ENCODE results near the gene RXRA. TPM values are rescaled to one million over a fixed set of nuclear protein-coding genes. Genes with fewer than 3 reads are reported as not detected.

The RXRA gene
- total and polyA plus RNA-seq, 4 experiments from 2014 or later, result 1.0 to 11.9 (median 6.4) TPM

DNA sequence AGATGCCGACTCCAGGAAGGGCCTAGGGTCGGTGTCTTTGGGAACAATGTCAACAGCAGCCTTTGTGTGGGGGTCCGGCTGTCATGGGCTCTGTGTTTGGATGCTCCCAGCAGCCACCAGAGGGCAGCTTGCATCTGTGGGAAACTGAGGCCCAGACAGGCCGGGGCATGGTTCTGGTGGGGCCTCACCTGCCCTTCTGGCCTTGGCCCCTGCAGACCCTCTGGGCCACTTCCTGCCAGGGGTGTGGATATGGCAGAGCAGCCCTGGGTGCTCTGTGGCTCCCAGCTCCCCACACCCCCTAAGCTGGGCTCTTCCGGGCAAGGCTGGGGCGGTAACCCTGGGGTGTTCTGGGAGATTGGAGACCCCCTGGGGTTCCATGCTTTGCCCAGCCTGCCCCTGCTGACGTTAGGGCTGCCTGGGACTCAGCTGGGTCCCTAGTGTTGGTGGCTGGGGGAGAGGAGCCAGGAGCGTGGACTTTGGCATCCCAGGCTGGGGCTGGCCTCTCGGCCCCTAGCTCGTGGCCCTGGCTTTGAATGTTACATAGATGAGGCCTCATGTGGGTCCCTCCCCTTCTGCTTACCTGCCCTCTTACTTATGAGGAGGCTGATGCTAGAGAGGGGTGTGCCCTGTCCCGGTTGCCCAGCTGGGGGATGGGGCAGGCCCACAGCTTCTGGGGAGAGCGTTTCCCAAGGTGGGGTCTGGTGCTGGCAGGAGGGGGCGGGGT is 38.3 kb downstream of the RXRA start:
- no peaks in the 10 kb centered on the region for H3K9me3 Mint-ChIP-seq
- peaks cover 4 to 10% (median 8%) of the 10 kb centered on the region in 4 donors for H3K4me1 Mint-ChIP-seq
- no peak for DNase-seq
- no peaks in the 10 kb centered on the region for H3K9me3 ChIP-seq (ENCODE audit: control insufficient read depth in 1 of 2, low read length in 2 of 2)
- H3K36me3 ChIP-seq (ENCODE audit: insufficient read depth, low read length), result no peaks in the 10 kb centered on the region
- no peak overlapping the region for H3K4me3 ChIP-seq (ENCODE audit: low read length in 2 of 2)
- H3K4me1 ChIP-seq (ENCODE audit: insufficient read depth, low read length), result no peaks in the 10 kb centered on the region
- intact Hi-C loops (cut with micrococcal nuclease), result loop anchor here (1.0 kb wide), 1 partner anchor 79 kb away; no protein-coding TSS in a partner anchor
- H3K27ac ChIP-seq (ENCODE audit: low read depth, low read length), result no peak overlapping the region
- H3K36me3 Mint-ChIP-seq, result no peaks in the 10 kb centered on the region
- ChIA-PET CTCF (ENCODE audit: partially characterized antibody) (interaction anchor here (1.2 to 2.1 kb wide), 2 partner anchors 40 to 78 kb away, joined by 5 to 15 read pairs; no protein-coding TSS in a partner anchor), POLR2A (ENCODE audit: partially characterized antibody) (no interaction called here)
- H3K27me3 ChIP-seq (ENCODE audit: insufficient read depth, low read length), result no peaks in the 10 kb centered on the region
- no peaks in the 10 kb centered on the region for H3K27me3 Mint-ChIP-seq
- no peak overlapping the region for H3K4me3 Mint-ChIP-seq
- H3K27ac Mint-ChIP-seq, result no peak overlapping the region

DNA sequence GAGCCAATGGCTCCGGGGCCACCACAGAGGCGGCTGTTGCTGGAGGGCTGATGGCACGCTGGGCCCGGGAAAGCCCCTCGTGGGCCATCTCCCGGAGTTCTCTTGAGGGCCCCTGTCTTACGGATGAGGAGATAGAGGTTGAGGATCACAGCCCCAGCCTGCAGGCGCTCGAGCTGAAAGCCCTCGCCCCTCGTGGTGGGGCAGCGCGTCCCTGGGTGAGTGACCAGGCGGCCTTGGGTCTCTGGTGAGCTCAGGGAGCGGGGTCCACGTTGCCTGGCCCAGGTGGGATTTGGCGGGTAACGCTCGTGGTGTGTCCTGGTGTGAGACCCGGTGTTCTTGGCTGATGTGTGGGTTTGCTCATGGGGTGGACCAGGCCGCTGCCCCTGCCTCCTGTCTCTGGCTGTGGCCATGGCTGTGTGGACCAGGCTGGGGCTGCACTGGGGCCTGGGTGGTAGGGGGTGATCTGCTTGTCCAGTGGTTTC is 38.9 kb downstream of the RXRA start:
- Mint-ChIP-seq H3K36me3 (no peaks in the 10 kb centered on the region), H3K27ac (peak overlapping the region in 1 of 7 donors; percentile 12), H3K27me3 (no peaks in the 10 kb centered on the region), H3K4me1 (peaks cover 4 to 10% (median 8%) of the 10 kb centered on the region in 4 donors), H3K9me3 (no peaks in the 10 kb centered on the region), H3K4me3 (no peak overlapping the region)
- H3K36me3 ChIP-seq (ENCODE audit: insufficient read depth, low read length), result no peaks in the 10 kb centered on the region
- H3K27me3 ChIP-seq (ENCODE audit: insufficient read depth, low read length), result no peaks in the 10 kb centered on the region
- no peak for DNase-seq
- intact Hi-C loops (cut with micrococcal nuclease), result no loop called here
- POLR2A ChIA-PET (ENCODE audit: partially characterized antibody), result no interaction called here
- H3K4me3 ChIP-seq (ENCODE audit: low read length in 2 of 2), result no peak overlapping the region
- CTCF ChIA-PET (ENCODE audit: partially characterized antibody), result interaction anchor here (1.2 to 2.1 kb wide), 2 partner anchors 39 to 78 kb away, joined by 5 to 15 read pairs; no protein-coding TSS in a partner anchor
- H3K9me3 ChIP-seq (ENCODE audit: control insufficient read depth in 1 of 2, low read length in 2 of 2), result no peaks in the 10 kb centered on the region
- H3K4me1 ChIP-seq (ENCODE audit: insufficient read depth, low read length), result no peaks in the 10 kb centered on the region
- H3K27ac ChIP-seq (ENCODE audit: low read depth, low read length), result no peak overlapping the region

DNA sequence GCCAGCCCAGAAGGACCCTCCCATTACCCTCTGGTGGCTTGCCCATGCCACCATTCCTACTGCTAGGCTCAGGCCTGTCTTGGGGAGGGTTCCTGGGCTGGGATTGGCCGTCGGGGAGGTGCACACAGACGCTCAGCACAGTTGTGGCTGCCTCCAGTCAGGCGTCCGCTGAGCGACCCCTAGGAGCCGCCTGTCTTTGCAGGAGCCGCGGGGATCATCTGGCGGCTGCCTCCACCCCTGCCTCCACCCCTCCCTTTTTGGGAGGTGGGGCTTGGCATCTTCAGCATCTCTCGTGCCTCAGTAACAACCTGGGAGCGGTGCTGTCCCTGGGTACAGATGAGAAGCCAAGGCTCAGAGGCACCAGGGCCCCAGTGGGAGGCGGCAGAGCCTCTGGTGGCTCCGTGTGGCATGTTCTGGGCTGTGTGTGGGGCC is 39.6 kb downstream of the RXRA start:
- no peak for DNase-seq
- no peaks in the 10 kb centered on the region for H3K36me3 ChIP-seq (ENCODE audit: insufficient read depth, low read length)
- Mint-ChIP-seq H3K36me3 (no peaks in the 10 kb centered on the region), H3K27ac (no peak overlapping the region), H3K4me1 (peaks cover 4 to 10% (median 8%) of the 10 kb centered on the region in 4 donors), H3K9me3 (no peaks in the 10 kb centered on the region), H3K4me3 (no peak overlapping the region), H3K27me3 (no peaks in the 10 kb centered on the region)
- intact Hi-C loops (cut with micrococcal nuclease), result no loop called here
- ChIA-PET POLR2A (ENCODE audit: partially characterized antibody) (no interaction called here), CTCF (ENCODE audit: partially characterized antibody) (interaction anchor here (2.1 kb wide), 1 partner anchor 77 kb away, joined by 15 read pairs; no protein-coding TSS in a partner anchor)
- no peaks in the 10 kb centered on the region for H3K9me3 ChIP-seq (ENCODE audit: control insufficient read depth in 1 of 2, low read length in 2 of 2)
- H3K4me3 ChIP-seq (ENCODE audit: low read length in 2 of 2), result no peak overlapping the region
- H3K27me3 ChIP-seq (ENCODE audit: insufficient read depth, low read length), result no peaks in the 10 kb centered on the region
- H3K27ac ChIP-seq (ENCODE audit: low read depth, low read length), result no peak overlapping the region
- no peaks in the 10 kb centered on the region for H3K4me1 ChIP-seq (ENCODE audit: insufficient read depth, low read length)

DNA sequence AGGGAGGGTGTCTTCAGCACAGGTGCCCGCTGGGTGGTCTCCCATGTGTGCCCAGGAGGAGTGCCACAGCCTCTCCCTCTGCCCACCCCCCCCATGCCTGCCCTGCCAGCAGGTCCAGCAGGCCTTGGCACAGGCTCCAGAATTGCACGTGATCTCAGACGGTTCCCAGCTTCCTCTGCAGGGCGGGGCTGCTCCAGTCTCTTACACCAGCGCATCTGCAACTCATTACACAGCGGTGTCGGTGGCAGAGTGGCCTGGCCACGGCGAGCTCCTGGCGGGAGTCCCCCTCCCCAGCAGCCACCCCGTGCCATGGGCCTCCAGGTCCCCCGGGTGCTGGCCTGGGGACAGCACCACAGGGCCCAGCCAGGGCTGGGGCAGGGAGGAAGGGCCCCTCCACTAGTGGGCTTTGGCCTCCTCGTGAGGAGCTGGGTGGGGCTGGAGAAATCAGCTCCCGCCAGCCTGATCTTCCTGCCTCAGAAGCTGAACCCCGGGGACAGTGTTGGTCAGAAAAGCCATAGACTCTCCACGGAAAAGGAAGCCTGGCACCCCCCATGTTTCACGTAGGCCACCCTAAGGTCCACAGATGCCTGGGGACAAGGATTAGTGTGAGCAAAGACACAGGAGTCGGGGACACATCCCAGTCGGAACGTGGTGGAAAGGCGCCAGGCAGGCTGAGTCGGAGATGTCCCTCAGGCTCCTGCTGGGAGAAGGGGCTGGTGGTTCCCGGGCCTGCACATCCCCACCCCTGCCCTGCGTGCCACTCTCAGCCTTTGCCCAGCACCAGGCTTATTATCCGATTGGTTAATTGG is 40.2 kb downstream of the RXRA start:
- Mint-ChIP-seq H3K9me3 (no peaks in the 10 kb centered on the region), H3K36me3 (no peaks in the 10 kb centered on the region), H3K27me3 (no peaks in the 10 kb centered on the region), H3K4me1 (peaks cover 4 to 10% (median 8%) of the 10 kb centered on the region in 4 donors), H3K27ac (peak overlapping the region in 2 of 7 donors; percentile 42 to 48), H3K4me3 (no peak overlapping the region)
- Histone ChIP-seq H3K36me3 (ENCODE audit: insufficient read depth, low read length) (no peaks in the 10 kb centered on the region), H3K27me3 (ENCODE audit: insufficient read depth, low read length) (no peaks in the 10 kb centered on the region), H3K27ac (ENCODE audit: low read depth, low read length) (no peak overlapping the region), H3K4me3 (ENCODE audit: low read length in 2 of 2) (no peak overlapping the region), H3K9me3 (ENCODE audit: control insufficient read depth in 1 of 2, low read length in 2 of 2) (no peaks in the 10 kb centered on the region), H3K4me1 (ENCODE audit: insufficient read depth, low read length) (no peaks in the 10 kb centered on the region)
- ChIA-PET CTCF (ENCODE audit: partially characterized antibody) (no interaction called here), POLR2A (ENCODE audit: partially characterized antibody) (no interaction called here)
- DNase-seq, result no peak
- intact Hi-C loops (cut with micrococcal nuclease), result no loop called here

DNA sequence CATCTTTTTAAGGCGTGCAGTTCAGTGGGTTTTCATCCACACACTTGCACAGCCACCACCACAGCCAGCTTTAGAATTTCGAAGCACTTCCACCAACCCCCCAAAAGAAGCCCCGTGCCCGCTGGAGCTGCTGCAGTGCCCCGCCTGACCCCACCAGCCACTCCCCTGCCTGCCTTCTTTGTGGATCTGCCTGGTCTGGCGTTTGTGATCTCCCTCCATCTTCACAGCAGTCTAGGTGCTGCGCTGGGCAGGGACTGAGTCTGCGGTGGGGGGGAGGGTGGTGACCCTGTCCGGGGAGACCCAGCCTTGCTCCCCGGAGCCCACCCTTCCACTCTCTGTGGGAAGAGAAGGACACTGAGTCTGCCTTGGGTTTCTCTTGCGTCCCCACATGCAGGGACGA is 40.8 kb downstream of the RXRA start:
- peak overlapping the region in 2 of 7 donors; percentile 42 to 47 for H3K27ac Mint-ChIP-seq
- no peak for DNase-seq

DNA sequence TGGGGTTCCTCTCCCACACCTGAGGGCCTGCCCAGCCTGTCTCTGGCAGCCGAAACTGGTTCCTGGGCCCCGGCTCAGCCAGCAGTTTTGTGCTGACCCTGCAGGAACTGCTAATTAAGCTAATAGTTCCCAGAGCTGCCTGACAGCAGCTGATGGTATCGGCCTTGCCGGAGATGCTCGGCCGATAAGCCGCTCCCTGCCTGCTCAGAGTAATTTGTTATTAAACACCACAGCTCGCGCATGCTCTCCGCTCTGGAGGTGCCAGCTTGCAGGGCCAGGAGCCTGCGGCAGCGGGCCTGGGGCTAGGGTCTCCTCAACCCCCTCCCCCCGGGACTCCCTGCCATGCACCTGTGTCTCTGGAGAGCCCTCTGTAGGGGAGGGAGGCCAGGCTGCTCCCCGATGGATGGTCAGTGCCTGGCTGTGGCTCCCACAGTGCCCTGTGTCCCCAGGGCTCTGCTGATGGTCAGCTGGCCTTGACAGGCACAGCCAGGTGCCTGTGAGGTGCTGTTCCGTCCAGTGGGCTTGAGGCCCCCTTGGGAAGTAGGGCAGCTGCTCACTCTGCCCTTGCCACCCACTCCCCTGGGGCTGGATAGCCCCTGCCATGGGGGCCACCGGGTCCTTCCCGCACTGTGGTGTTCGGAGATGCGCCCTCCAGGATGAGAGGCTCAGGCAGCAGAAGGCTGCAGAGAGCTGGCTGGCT is 41.7 kb downstream of the RXRA start:
- Histone ChIP-seq H3K4me1 (ENCODE audit: insufficient read depth, low read length) (no peaks in the 10 kb centered on the region), H3K27ac (ENCODE audit: low read depth, low read length) (no peak overlapping the region), H3K9me3 (ENCODE audit: control insufficient read depth in 1 of 2, low read length in 2 of 2) (no peaks in the 10 kb centered on the region), H3K27me3 (ENCODE audit: insufficient read depth, low read length) (no peaks in the 10 kb centered on the region), H3K4me3 (ENCODE audit: low read length in 2 of 2) (no peak overlapping the region), H3K36me3 (ENCODE audit: insufficient read depth, low read length) (no peaks in the 10 kb centered on the region)
- Mint-ChIP-seq H3K4me3 (no peak overlapping the region), H3K9me3 (no peaks in the 10 kb centered on the region), H3K36me3 (no peaks in the 10 kb centered on the region), H3K27ac (peak overlapping the region in 3 of 7 donors; percentile 13 to 86 (median 30)), H3K4me1 (peaks cover 4 to 10% (median 9%) of the 10 kb centered on the region in 4 donors), H3K27me3 (no peaks in the 10 kb centered on the region)
- ChIA-PET POLR2A (ENCODE audit: partially characterized antibody) (no interaction called here), CTCF (ENCODE audit: partially characterized antibody) (no interaction called here)
- DNase-seq, result no peak
- intact Hi-C loops (cut with micrococcal nuclease), result no loop called here

More for the DNA sequence above, 40.8 kb downstream of the RXRA start:
- Mint-ChIP-seq H3K4me3 (no peak overlapping the region), H3K36me3 (no peaks in the 10 kb centered on the region), H3K27me3 (no peaks in the 10 kb centered on the region), H3K4me1 (peaks cover 4 to 10% (median 8%) of the 10 kb centered on the region in 4 donors), H3K9me3 (no peaks in the 10 kb centered on the region)
- Histone ChIP-seq H3K36me3 (ENCODE audit: insufficient read depth, low read length) (no peaks in the 10 kb centered on the region), H3K27me3 (ENCODE audit: insufficient read depth, low read length) (no peaks in the 10 kb centered on the region), H3K27ac (ENCODE audit: low read depth, low read length) (no peak overlapping the region), H3K4me1 (ENCODE audit: insufficient read depth, low read length) (no peaks in the 10 kb centered on the region), H3K9me3 (ENCODE audit: control insufficient read depth in 1 of 2, low read length in 2 of 2) (no peaks in the 10 kb centered on the region), H3K4me3 (ENCODE audit: low read length in 2 of 2) (no peak overlapping the region)
- ChIA-PET CTCF (ENCODE audit: partially characterized antibody) (no interaction called here), POLR2A (ENCODE audit: partially characterized antibody) (no interaction called here)
- intact Hi-C loops (cut with micrococcal nuclease), result no loop called here

DNA sequence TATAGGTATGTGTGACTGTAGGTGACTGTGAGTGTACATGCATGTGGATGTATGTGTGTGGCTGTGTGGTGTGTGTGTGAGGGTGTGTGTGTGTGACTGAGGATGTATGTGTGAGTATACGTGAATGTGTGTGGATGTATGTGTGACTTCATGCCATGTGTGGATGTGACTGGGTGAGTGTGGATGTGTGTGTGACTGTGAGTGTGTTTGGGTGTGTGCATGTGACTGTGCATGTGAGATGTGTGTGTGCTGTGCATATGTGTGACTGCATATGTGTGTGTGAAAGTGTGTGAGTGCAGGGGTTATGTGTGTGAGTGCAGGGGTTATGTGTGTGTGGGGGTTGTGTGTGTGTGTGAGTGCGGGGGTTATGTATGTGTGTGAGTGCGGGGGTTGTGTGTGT is 42.3 kb downstream of the RXRA start:
- ChIA-PET POLR2A (ENCODE audit: partially characterized antibody) (no interaction called here), CTCF (ENCODE audit: partially characterized antibody) (no interaction called here)
- no peaks in the 10 kb centered on the region for H3K27me3 Mint-ChIP-seq
- H3K36me3 Mint-ChIP-seq, result no peaks in the 10 kb centered on the region
- Histone ChIP-seq H3K27me3 (ENCODE audit: insufficient read depth, low read length) (no peaks in the 10 kb centered on the region), H3K4me1 (ENCODE audit: insufficient read depth, low read length) (no peaks in the 10 kb centered on the region), H3K36me3 (ENCODE audit: insufficient read depth, low read length) (no peaks in the 10 kb centered on the region), H3K4me3 (ENCODE audit: low read length in 2 of 2) (no peak overlapping the region), H3K27ac (ENCODE audit: low read depth, low read length) (no peak overlapping the region), H3K9me3 (ENCODE audit: control insufficient read depth in 1 of 2, low read length in 2 of 2) (no peaks in the 10 kb centered on the region)
- H3K4me1 Mint-ChIP-seq, result peaks cover 5 to 10% (median 9%) of the 10 kb centered on the region in 4 donors
- intact Hi-C loops (cut with micrococcal nuclease), result no loop called here
- no peak overlapping the region for H3K4me3 Mint-ChIP-seq
- no peak for DNase-seq
- H3K9me3 Mint-ChIP-seq, result no peaks in the 10 kb centered on the region
- H3K27ac Mint-ChIP-seq, result peak overlapping the region in 4 of 7 donors; percentile 3 to 86 (median 22)
